A549 treated with CpdA at 1 μM for 4 hours (cell line): ENCODE data around the gene F11. TPM values are rescaled to one million over a fixed set of nuclear protein-coding genes. Genes with fewer than 3 reads are reported as not detected.

Experiments
- total RNA-seq: library from RNA; stranded (reverse); fragments of 200-300 nt; extraction: Qiagen RNA extraction; gene quantifications from 5 replicates; pipeline ENCODE4 v1.2.3, GENCODE V29; 2022; ENCODE audit warnings: low read depth

Gene F11
- total RNA-seq = not detected in 5 replicates

DNA sequence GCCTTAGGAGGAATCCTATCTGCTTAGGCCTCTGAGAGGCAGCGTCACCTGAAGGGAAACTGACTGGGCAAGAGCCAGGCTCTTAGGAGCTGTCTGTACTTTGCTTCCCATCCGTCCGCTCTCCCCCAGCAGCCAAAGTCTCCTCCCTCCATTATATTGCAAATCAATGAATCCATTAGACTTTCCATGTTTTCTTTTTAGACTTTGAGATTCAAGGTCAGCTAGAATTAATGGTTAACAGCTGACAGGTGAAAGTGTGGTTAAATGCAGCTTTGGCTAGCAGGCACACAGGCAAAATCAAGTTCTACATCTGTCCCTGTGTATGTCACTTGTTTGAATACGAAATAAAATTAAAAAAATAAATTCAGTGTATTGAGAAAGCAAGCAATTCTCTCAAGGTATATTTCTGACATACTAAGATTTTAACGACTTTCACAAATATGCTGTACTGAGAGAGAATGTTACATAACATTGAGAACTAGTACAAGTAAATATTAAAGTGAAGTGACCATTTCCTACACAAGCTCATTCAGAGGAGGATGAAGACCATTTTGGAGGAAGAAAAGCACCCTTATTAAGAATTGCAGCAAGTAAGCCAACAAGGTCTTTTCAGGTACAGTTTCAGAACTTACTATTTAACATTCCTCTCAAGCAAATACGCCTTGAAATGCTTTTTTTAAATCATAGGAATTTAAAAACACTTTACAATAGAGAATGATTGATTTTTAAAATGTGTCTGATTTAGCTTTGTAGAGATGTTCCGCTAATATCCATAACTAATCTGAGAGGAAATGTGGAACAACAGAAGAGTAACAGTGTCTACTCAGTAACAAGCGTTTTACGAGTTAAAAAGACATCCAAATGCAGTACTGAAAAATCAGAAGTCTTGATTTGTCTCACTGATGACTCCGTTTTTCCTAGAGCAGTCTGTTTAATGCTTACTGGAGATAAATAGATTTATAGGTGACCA is at the start of gene F11:
TSS of gene F11 (plus strand) at position 507 of the 970 bp plus-strand sequence. CDS start 948 bp downstream, outside the sequence.

GRCh38 chr4:186227221-186227620 is 38.8 kb upstream of the F11 start, which contains the start of gene KLKB1:
KLKB1 (plus strand) TSS chr4:186227507; CDS start chr4:186228196, 689 bp downstream.

Other genes starting within 250 kb of the F11 start
- 0.26 to 0.54 TPM (median 0.37 TPM) in 5 replicates for gene TLR3, start 197.0 kb upstream of the F11 start, total RNA-seq
- gene FAM149A, start 161.5 kb upstream of the F11 start, total RNA-seq = 1.1 to 2.0 TPM (median 1.8 TPM) in 5 replicates
- 2.4 to 3.6 TPM (median 2.9 TPM) in 5 replicates for gene CYP4V2, start 74.6 kb upstream of the F11 start, total RNA-seq
- gene KLKB1, start 38.7 kb upstream of the F11 start, total RNA-seq = 0.19 TPM in 1 of 5 replicates, not detected in the others